Gastrocnemius medialis (tissue), 4 donors: Measurements from ENCODE around the gene CDR2. TPM values are rescaled to one million over a fixed set of nuclear protein-coding genes. Genes with fewer than 3 reads are reported as not detected.

ENCODE experiments used
- ATAC-seq, 2 donors: fragments of 150-250 bp; one replicate each; pipeline ENCODE4 v1.9.1; 2016
- DNase-seq, 2 donors: peaks; one replicate each; pipeline ENCODE4 v3.0.0-alpha.2; 2019
- H3K27ac ChIP-seq, 4 donors: fragments of 200-600 bp; sonication (generic); 1 replicate in 1 of 4; 2 replicates in 3 of 4; pipeline ENCODE4 v1.5.1; 2016 to 2018; ENCODE audit warnings: mild to moderate bottlenecking in 2 of 4, moderate library complexity in 1 of 4
- H3K27me3 ChIP-seq, 3 donors: fragments of 200-600 bp; sonication (generic) in 2 of 3; 1 replicate in 1 of 3; 2 replicates in 2 of 3; pipeline versions ENCODE4 v1.5.1 to v1.6.0; 2016 to 2019; ENCODE audit warnings: mild to moderate bottlenecking in 1 of 3, moderate library complexity in 1 of 3
- H3K36me3 ChIP-seq, 2 donors: fragments of 200-600 bp; sonication (generic) in 1 of 2; one replicate each; pipeline ENCODE4 v1.5.1; 2017 to 2018
- H3K4me1 ChIP-seq, 2 donors: fragments of 200-600 bp; sonication (generic) in 1 of 2; one replicate each; pipeline ENCODE4 v1.5.1; 2016 to 2017; ENCODE audit warnings: mild to moderate bottlenecking in 2 of 2
- H3K4me3 ChIP-seq, 4 donors: fragments of 200-600 bp; sonication (generic) in 3 of 4; 1 replicate in 1 of 4; 2 replicates in 3 of 4; pipeline ENCODE4 v1.5.1; 2016 to 2019; ENCODE audit warnings: mild to moderate bottlenecking in 2 of 4
- H3K9me3 ChIP-seq, 3 donors: fragments of 200-600 bp; sonication (generic) in 2 of 3; 1 replicate in 1 of 3; 2 replicates in 2 of 3; pipeline ENCODE4 v1.5.1; 2016 to 2019
- POLR2A ChIP-seq, 2 donors: fragments of 450-650 bp; IDR thresholded peaks; one replicate each; pipeline ENCODE4 v1.6.1; 2017; ENCODE audit warnings: antibody characterized with exemption in 2 of 2, mild to moderate bottlenecking in 2 of 2, moderate library complexity in 2 of 2
- in situ Hi-C, 4 donors: fragments of 200-750 bp; cut with MboI; loops; one replicate each; pipeline versions ENCODE4 v1.15.0 to v1.8.0; 2017; ENCODE audit warnings: low sequenced_read_pairs in 4 of 4
- intact Hi-C: fragments of 100-400 bp; cut with DNase I; formaldehyde crosslinking; loops from one replicate; pipeline ENCODE4 v1.15.1; 2023; ENCODE audit warnings: low total_unique reads
- total RNA-seq, 4 donors: library from RNA; depleted of rRNA; stranded (reverse); fragments of >200 nt; gene quantifications; one replicate each; pipeline versions ENCODE4 v1.1.0 to v1.2.3, GENCODE V29; 2016
- TF ChIP-seq, protein P1 (sequence below), 5 experiments: fragments of 450-650 bp in 3 of 5; fragments of 200-600 bp in 2 of 5; sonication (generic) in 2 of 5; IDR thresholded peaks in 4 of 5; conservative IDR thresholded peaks in 1 of 5; 1 replicate in 4 of 5; 2 replicates in 1 of 5; pipeline ENCODE4 v1.5.1; 2016 to 2019; ENCODE audit warnings: antibody characterized with exemption in 5 of 5, mild to moderate bottlenecking in 3 of 5, moderate library complexity in 3 of 5

CDR2 gene
- total RNA-seq, 4 donors from 2014 or later = 4.1 to 7.6 (median 7.3) TPM

GRCh38 chr16:22375117-22375962 is 921 bp upstream of the CDR2 start:
- Histone ChIP-seq H3K27ac (peak overlapping the region; percentile 50 to 73 (median 62)), H3K4me3 (peak overlapping the region; percentile 71 to 87 (median 78))
- in situ Hi-C loops = no loop called here

DNA sequence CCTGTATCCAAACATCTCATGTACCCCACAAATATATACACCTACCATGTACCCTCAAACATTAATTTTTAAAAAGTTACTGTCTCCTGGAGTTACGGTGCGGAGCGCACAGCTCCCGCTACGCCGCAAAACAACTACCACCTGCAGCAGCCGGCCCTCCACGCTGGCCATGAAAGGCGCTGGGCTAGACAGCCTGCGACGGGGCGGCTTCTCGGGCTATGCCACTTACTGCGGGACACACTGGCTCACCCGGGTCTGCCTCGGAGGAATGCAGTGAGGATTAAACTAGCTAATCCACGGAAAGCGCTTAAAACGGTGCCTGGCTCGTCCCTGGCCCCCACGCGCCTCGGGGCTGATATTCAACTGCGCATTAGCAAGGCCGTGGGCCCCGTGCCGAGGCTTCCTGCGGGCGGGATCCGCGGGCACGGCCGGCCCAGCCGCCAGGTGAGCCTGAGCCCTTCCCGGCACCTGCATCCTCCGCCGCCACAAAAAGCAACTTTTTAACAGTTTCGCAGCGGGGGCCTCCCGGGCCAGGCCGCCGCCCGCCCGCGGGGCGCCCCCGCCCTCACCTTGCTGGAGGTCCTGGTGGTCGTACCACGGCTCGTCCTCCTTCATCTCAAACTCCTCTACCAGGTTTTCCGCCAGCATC is 633 bp downstream of the CDR2 start:
- H3K27me3 ChIP-seq = no peaks in the 10 kb centered on the region
- ATAC-seq (peak; percentile 49 to 55), DNase-seq (peak; percentile 11 to 34)
- H3K4me1 ChIP-seq = peaks cover 25 to 29% of the 10 kb centered on the region in 2 donors
- H3K4me3 ChIP-seq = peak overlapping the region; percentile 71 to 87 (median 78)
- no peaks in the 10 kb centered on the region for H3K9me3 ChIP-seq
- no peaks in the 10 kb centered on the region for H3K36me3 ChIP-seq
- TF ChIP-seq, protein P1, sequence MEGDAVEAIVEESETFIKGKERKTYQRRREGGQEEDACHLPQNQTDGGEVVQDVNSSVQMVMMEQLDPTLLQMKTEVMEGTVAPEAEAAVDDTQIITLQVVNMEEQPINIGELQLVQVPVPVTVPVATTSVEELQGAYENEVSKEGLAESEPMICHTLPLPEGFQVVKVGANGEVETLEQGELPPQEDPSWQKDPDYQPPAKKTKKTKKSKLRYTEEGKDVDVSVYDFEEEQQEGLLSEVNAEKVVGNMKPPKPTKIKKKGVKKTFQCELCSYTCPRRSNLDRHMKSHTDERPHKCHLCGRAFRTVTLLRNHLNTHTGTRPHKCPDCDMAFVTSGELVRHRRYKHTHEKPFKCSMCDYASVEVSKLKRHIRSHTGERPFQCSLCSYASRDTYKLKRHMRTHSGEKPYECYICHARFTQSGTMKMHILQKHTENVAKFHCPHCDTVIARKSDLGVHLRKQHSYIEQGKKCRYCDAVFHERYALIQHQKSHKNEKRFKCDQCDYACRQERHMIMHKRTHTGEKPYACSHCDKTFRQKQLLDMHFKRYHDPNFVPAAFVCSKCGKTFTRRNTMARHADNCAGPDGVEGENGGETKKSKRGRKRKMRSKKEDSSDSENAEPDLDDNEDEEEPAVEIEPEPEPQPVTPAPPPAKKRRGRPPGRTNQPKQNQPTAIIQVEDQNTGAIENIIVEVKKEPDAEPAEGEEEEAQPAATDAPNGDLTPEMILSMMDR (IDR thresholded peaks at IDR 0.05 in 4 of 5, conservative IDR thresholded peaks at IDR 0.05 in 1 of 5) = no peak
- TF ChIP-seq POLR2A (IDR thresholded peaks at IDR 0.05) = no peak
- peak overlapping the region; percentile 63 to 76 (median 69) for H3K27ac ChIP-seq
- intact Hi-C loops (loop anchor here (5.0 to 10.0 kb wide), 3 partner anchors 49 to 179 kb away; no protein-coding TSS in a partner anchor), in situ Hi-C loops (no loop called here)

More at GRCh38 chr16:22375117-22375962, 921 bp upstream of the CDR2 start:
- TF ChIP-seq, protein P1 (IDR thresholded peaks at IDR 0.05 in 4 of 5, conservative IDR thresholded peaks at IDR 0.05 in 1 of 5) = no peak
- TF ChIP-seq POLR2A (IDR thresholded peaks at IDR 0.05) = no peak
- H3K9me3 ChIP-seq = no peaks in the 10 kb centered on the region
- intact Hi-C loops = loop anchor here (10.0 kb wide), 1 partner anchor 181 kb away; no protein-coding TSS in a partner anchor
- H3K27me3 ChIP-seq = no peaks in the 10 kb centered on the region
- ATAC-seq (no peak), DNase-seq (no peak)
- peaks cover 13 to 17% of the 10 kb centered on the region in 2 donors for H3K4me1 ChIP-seq
- H3K36me3 ChIP-seq = no peaks in the 10 kb centered on the region

- H3K9me3 ChIP-seq = no peaks in the 10 kb centered on the region
- no peaks in the 10 kb centered on the region for H3K27me3 ChIP-seq
- intact Hi-C loops (loop anchor here (5.0 to 10.0 kb wide), 3 partner anchors 49 to 178 kb away; no protein-coding TSS in a partner anchor), in situ Hi-C loops (no loop called here)
- no peaks in the 10 kb centered on the region for H3K36me3 ChIP-seq
- DNase-seq = no peak
- peaks cover 25 to 29% of the 10 kb centered on the region in 2 donors for H3K4me1 ChIP-seq
- H3K4me3 ChIP-seq = peak overlapping the region; percentile 71 to 87 (median 78)
- TF ChIP-seq, protein P1 (IDR thresholded peaks at IDR 0.05 in 4 of 5, conservative IDR thresholded peaks at IDR 0.05 in 1 of 5) = no peak
- no peak for TF ChIP-seq POLR2A (IDR thresholded peaks at IDR 0.05)
- peak overlapping the region in 3 of 4 donors; percentile 67 to 76 (median 71) for H3K27ac ChIP-seq
- ATAC-seq = no peak
Measured at GRCh38 chr16:22372882-22373661, 1.3 kb downstream of the CDR2 start.

DNA sequence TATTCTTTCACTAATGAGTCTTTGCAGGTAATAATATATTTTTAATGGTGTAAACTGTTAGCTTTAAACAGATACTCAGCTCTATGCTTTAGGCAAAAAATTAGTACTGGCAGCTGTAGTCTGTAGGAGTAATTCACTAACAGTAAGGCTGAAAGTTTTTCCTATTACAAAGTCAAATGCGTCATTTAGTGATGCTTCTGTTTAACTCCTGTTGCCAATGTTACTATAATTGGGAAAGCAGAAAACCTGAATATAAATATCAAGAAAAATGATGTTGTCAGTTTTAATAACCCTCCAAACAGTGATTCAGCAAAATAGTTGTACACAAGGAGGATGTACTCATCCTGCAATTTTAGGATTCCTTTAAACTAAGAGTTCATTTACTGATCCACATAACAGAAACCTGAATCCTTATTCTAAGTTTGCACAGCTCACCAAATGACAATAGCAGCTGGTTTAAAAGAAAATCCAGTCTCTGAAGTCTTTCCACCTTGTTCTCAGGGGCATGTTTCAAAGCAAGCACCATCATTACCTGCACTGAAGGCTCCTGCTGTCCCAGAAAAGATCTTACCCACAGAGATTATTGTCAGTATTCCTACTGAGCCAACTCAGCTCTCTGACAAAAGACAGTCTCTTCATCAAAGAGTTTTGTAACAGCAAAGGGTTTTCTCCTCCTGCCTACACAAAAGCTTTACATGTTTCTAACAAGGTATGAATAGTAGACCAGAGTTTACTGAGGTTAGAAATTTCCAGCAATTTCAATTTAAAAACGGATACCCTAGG is 4.2 kb downstream of the CDR2 start:
- TF ChIP-seq POLR2A (IDR thresholded peaks at IDR 0.05) = no peak
- TF ChIP-seq, protein P1 (IDR thresholded peaks at IDR 0.05 in 4 of 5, conservative IDR thresholded peaks at IDR 0.05 in 1 of 5) = no peak
- Histone ChIP-seq H3K4me1 (peaks cover 24 to 26% of the 10 kb centered on the region in 2 donors), H3K9me3 (no peaks in the 10 kb centered on the region), H3K27ac (peak overlapping the region; percentile 40 to 69 (median 60)), H3K36me3 (no peaks in the 10 kb centered on the region), H3K4me3 (no peak overlapping the region), H3K27me3 (no peaks in the 10 kb centered on the region)
- ATAC-seq (no peak), DNase-seq (no peak)
- in situ Hi-C loops = no loop called here
- intact Hi-C loops = loop anchor here (5.0 to 10.0 kb wide), 3 partner anchors 52 to 175 kb away; no protein-coding TSS in a partner anchor
